Measurements from ENCODE around the gene VAMP8. TPM values are rescaled to one million over a fixed set of nuclear protein-coding genes. Genes with fewer than 3 reads are reported as not detected.
A peak's percentile ranks its signal among the peaks of the same experiment; 100 is the strongest.

Gene VAMP8
- total and polyA plus RNA-seq, 2 experiments from 2014 or later, result 15.7 to 39.4 TPM

DNA sequence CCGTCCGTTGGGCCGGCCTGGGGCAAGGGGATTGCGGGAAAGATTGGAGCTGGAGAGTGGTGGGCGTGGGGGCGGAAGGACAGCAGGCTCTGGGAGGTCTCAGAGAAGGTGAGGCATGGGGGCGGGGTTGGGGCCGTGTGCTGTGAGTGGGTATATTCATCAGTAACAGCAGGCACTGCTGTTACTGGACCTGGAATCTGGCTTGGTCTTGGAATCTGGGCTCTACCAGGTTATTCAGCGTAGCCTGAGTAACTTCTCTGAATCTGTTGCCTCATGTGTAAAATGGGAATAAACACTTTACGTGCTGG is 18.6 kb downstream of the VAMP8 start:
- no peaks in the 10 kb centered on the region for H3K9me3 ChIP-seq (ENCODE audit: low read depth)
- H3K4me3 ChIP-seq, result peak overlapping the region; percentile 74
- H3K4me1 ChIP-seq (ENCODE audit: low read depth), result peaks cover 16% of the 10 kb centered on the region
- no peak for DNase-seq (ENCODE audit: low read depth in 1 of 2, low spot score in 1 of 2)
- no peaks in the 10 kb centered on the region for H3K36me3 ChIP-seq
- no peaks in the 10 kb centered on the region for H3K27me3 ChIP-seq
- TF ChIP-seq, protein P1, sequence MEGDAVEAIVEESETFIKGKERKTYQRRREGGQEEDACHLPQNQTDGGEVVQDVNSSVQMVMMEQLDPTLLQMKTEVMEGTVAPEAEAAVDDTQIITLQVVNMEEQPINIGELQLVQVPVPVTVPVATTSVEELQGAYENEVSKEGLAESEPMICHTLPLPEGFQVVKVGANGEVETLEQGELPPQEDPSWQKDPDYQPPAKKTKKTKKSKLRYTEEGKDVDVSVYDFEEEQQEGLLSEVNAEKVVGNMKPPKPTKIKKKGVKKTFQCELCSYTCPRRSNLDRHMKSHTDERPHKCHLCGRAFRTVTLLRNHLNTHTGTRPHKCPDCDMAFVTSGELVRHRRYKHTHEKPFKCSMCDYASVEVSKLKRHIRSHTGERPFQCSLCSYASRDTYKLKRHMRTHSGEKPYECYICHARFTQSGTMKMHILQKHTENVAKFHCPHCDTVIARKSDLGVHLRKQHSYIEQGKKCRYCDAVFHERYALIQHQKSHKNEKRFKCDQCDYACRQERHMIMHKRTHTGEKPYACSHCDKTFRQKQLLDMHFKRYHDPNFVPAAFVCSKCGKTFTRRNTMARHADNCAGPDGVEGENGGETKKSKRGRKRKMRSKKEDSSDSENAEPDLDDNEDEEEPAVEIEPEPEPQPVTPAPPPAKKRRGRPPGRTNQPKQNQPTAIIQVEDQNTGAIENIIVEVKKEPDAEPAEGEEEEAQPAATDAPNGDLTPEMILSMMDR (IDR thresholded peaks at IDR 0.05; ENCODE audit: low read depth, low read length), result no peak
- peak overlapping the region; percentile 33 for H3K27ac ChIP-seq

DNA sequence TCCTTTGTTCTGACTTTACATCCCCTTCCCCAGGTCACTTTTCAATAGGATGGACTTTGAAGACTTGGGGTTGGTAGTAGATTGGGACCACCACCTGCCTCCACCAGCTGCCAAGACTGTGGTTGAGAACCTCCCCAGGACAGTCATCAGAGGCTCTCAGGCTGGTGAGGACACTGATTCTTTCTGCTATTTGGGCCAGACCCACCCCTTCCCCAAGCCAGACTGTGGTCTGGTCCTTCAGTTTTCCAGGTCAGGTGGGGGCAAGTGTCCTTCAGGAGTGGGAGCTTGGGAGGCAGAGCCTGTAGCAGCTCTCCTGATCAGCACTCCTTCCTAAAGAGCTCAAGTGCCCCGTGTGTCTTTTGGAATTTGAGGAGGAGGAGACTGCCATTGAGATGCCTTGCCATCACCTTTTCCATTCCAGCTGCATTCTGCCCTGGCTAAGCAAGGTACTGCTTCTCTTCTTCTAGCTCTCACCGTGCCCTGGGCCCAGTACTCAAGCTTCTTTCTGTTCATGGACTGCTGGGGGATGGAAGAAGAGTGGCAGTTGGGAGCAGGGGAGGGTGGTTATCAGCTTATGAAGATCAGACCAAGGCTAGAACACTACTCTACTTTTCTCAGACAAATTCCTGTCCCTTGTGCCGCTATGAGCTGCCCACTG is 19.2 kb downstream of the VAMP8 start:
- Histone ChIP-seq H3K36me3 (no peaks in the 10 kb centered on the region), H3K4me3 (peak overlapping the region; percentile 74), H3K9me3 (ENCODE audit: low read depth) (no peaks in the 10 kb centered on the region), H3K27me3 (no peaks in the 10 kb centered on the region), H3K27ac (peak overlapping the region; percentile 33), H3K4me1 (ENCODE audit: low read depth) (peaks cover 16% of the 10 kb centered on the region)
- no peak for DNase-seq (ENCODE audit: low read depth in 1 of 2, low spot score in 1 of 2)
- TF ChIP-seq, protein P1 (IDR thresholded peaks at IDR 0.05; ENCODE audit: low read depth, low read length), result no peak

- DNase-seq (ENCODE audit: low read depth in 1 of 2, low spot score in 1 of 2), result no peak
- H3K4me3 ChIP-seq, result no peak overlapping the region
- no peaks in the 10 kb centered on the region for H3K9me3 ChIP-seq (ENCODE audit: low read depth)
- no peaks in the 10 kb centered on the region for H3K27me3 ChIP-seq
- peaks cover 16% of the 10 kb centered on the region for H3K4me1 ChIP-seq (ENCODE audit: low read depth)
- no peaks in the 10 kb centered on the region for H3K36me3 ChIP-seq
- TF ChIP-seq, protein P1 (IDR thresholded peaks at IDR 0.05; ENCODE audit: low read depth, low read length), result no peak
- peak overlapping the region; percentile 33 for H3K27ac ChIP-seq
Measured at GRCh38 chr2:85597241-85597640, 19.9 kb downstream of the VAMP8 start.

DNA sequence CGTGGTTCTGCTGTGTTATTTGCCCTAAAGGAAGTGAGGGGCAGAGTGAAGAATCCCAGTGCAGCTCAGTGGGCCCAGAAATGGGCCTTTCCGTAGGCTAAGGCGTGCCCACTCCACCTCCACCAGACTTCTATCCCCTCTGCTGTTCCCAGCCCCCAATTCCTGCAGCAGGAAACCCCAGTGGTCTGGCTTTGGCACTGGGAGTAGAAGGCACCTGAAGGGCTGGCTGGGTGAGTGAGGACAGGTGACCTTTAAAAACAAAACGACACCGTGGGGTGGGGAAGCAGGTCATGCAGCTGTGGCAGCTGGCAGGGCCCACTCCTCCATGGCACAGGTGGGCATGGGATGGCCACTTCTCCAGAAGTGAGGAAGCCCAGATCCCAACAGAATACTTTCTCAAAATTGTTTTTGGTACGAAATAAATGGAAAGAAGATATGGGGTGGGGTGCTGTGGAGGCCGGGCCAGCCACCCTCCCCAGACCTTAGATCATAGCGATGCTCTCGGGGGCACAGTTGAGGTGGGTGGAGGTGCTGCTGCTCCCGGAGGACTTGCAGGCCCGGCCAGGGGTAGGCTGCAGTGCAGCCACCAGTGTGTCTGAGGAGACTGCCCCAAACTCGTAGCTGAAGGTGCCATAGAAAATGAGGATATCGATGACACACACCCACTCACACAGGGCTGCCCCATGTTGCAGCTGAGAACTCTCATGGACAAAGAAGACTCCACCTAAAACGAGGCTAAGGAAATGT is 21.4 kb downstream of the VAMP8 start:
- H3K27me3 ChIP-seq, result no peaks in the 10 kb centered on the region
- H3K4me1 ChIP-seq (ENCODE audit: low read depth), result peaks cover 16% of the 10 kb centered on the region
- H3K36me3 ChIP-seq, result no peaks in the 10 kb centered on the region
- no peaks in the 10 kb centered on the region for H3K9me3 ChIP-seq (ENCODE audit: low read depth)
- H3K27ac ChIP-seq, result no peak overlapping the region
- TF ChIP-seq, protein P1 (IDR thresholded peaks at IDR 0.05; ENCODE audit: low read depth, low read length), result no peak
- no peak overlapping the region for H3K4me3 ChIP-seq
- DNase-seq (ENCODE audit: low read depth in 1 of 2, low spot score in 1 of 2), result no peak

DNA sequence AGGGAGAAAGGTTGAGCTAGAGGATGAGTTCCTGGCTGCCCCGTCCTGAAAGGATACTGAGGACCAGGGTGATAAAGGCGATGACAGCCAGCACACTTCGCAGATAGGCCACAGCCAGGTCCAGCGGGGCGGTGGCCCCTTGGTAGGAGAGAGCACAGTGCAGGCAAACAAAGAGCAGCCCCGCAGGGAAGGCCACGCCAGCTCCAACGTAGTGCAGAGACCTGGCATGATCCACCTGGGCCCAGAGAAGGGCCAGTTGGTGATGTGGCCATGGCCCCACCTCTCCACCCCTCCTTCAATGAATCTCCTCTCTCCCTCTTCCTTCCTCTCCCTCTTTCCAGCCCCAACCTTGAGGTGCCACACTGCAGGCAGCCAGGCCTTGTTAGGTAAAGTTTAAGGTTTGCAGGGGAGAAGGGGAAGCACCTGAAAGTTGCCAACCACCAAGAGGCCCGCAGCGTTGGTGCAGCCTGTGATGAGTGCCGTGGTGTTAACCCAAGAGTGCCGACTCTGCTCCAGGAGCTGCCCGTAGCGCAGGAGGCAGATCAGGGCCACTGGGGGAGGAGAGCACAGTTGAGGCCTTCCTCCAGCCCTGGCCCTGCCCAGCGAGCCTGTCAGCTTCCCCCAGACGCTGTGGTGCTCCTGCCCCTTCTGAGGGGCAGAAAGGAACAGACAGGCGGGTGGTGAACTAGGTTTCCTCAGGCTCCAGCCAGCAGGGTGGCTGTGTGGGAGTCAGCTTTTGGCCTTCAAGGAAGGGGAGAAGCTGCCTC is 22.3 kb downstream of the VAMP8 start:
- no peak overlapping the region for H3K4me3 ChIP-seq
- no peak overlapping the region for H3K27ac ChIP-seq
- H3K36me3 ChIP-seq, result no peaks in the 10 kb centered on the region
- peaks cover 10% of the 10 kb centered on the region for H3K4me1 ChIP-seq (ENCODE audit: low read depth)
- TF ChIP-seq, protein P1 (IDR thresholded peaks at IDR 0.05; ENCODE audit: low read depth, low read length), result no peak
- H3K9me3 ChIP-seq (ENCODE audit: low read depth), result no peaks in the 10 kb centered on the region
- no peaks in the 10 kb centered on the region for H3K27me3 ChIP-seq
- no peak for DNase-seq (ENCODE audit: low read depth in 1 of 2, low spot score in 1 of 2)

Data from cardiac muscle cell (in vitro differentiated cells and primary cell).